Measurements from ENCODE around the gene CHST8. TPM values are rescaled to one million over a fixed set of nuclear protein-coding genes. Genes with fewer than 3 reads are reported as not detected.

Gene CHST8
- total RNA-seq, 4 donors from 2014 or later: not detected

DNA sequence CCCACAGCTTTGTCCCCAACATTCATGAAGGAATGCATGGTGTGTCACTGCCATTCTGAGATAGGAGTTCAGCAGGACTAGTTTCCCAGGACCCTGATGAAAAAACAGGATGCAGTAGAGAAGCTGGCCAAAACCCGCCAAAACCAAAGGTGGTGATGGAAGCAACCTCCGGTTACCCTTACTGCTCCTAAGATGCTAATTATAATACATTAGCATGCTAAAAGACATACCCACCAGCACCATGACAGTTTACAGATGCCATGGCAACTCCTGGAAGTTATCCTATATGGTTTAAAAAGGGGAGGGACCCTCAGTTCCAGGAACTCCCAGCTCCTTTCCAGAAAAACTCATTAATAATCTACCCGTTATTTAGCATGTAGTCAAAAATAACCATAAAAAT is 115.0 kb downstream of the CHST8 start:
- in situ Hi-C loops (cut with MboI; ENCODE audit: low pct_ligation_motif_present in 1 of 4, low pct_unique_long_range_greater_than_20kb in 1 of 4, low sequenced_read_pairs in 3 of 4) (no loop called here), intact Hi-C loops (cut with DNase I; ENCODE audit: low total_unique reads) (no loop called here)
- 56% methylated on average over 3 of the region's 3 CpGs; no CpG with 5 or more reads in 1 of the 2 donors for WGBS, 2 donors (ENCODE audit: low coverage in 1 of 2)

GRCh38 chr19:33737681-33738371 is 116.1 kb downstream of the CHST8 start:
- Histone ChIP-seq H3K36me3 (no peaks in the 10 kb centered on the region), H3K27ac (no peak overlapping the region), H3K4me1 (no peaks in the 10 kb centered on the region), H3K4me3 (no peak overlapping the region), H3K27me3 (no peaks in the 10 kb centered on the region), H3K9me3 (no peaks in the 10 kb centered on the region)
- WGBS, 2 donors (ENCODE audit: low coverage in 1 of 2): 20 to 46% methylated on average over 1 to 4 of the region's 4 CpGs
- no peak for TF ChIP-seq POLR2A (IDR thresholded peaks at IDR 0.05)
- TF ChIP-seq, protein P1, sequence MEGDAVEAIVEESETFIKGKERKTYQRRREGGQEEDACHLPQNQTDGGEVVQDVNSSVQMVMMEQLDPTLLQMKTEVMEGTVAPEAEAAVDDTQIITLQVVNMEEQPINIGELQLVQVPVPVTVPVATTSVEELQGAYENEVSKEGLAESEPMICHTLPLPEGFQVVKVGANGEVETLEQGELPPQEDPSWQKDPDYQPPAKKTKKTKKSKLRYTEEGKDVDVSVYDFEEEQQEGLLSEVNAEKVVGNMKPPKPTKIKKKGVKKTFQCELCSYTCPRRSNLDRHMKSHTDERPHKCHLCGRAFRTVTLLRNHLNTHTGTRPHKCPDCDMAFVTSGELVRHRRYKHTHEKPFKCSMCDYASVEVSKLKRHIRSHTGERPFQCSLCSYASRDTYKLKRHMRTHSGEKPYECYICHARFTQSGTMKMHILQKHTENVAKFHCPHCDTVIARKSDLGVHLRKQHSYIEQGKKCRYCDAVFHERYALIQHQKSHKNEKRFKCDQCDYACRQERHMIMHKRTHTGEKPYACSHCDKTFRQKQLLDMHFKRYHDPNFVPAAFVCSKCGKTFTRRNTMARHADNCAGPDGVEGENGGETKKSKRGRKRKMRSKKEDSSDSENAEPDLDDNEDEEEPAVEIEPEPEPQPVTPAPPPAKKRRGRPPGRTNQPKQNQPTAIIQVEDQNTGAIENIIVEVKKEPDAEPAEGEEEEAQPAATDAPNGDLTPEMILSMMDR (IDR thresholded peaks at IDR 0.05): no peak
- no peak for TF ChIP-seq EP300 (IDR thresholded peaks at IDR 0.05; ENCODE audit: low read depth)
- TF ChIP-seq POLR2AphosphoS5 (IDR thresholded peaks at IDR 0.05): no peak
- no peak for DNase-seq
- in situ Hi-C loops (cut with MboI; ENCODE audit: low pct_ligation_motif_present in 1 of 4, low pct_unique_long_range_greater_than_20kb in 1 of 4, low sequenced_read_pairs in 3 of 4) (no loop called here), intact Hi-C loops (cut with DNase I; ENCODE audit: low total_unique reads) (no loop called here)

More for the DNA sequence above, 115.0 kb downstream of the CHST8 start:
- DNase-seq: no peak
- Histone ChIP-seq H3K27me3 (no peaks in the 10 kb centered on the region), H3K4me1 (no peaks in the 10 kb centered on the region), H3K4me3 (no peak overlapping the region), H3K9me3 (no peaks in the 10 kb centered on the region), H3K36me3 (no peaks in the 10 kb centered on the region), H3K27ac (no peak overlapping the region)
- TF ChIP-seq POLR2AphosphoS5 (IDR thresholded peaks at IDR 0.05) (no peak), EP300 (IDR thresholded peaks at IDR 0.05; ENCODE audit: low read depth) (no peak), POLR2A (IDR thresholded peaks at IDR 0.05) (no peak)
- TF ChIP-seq, protein P1 (IDR thresholded peaks at IDR 0.05): no peak

DNA sequence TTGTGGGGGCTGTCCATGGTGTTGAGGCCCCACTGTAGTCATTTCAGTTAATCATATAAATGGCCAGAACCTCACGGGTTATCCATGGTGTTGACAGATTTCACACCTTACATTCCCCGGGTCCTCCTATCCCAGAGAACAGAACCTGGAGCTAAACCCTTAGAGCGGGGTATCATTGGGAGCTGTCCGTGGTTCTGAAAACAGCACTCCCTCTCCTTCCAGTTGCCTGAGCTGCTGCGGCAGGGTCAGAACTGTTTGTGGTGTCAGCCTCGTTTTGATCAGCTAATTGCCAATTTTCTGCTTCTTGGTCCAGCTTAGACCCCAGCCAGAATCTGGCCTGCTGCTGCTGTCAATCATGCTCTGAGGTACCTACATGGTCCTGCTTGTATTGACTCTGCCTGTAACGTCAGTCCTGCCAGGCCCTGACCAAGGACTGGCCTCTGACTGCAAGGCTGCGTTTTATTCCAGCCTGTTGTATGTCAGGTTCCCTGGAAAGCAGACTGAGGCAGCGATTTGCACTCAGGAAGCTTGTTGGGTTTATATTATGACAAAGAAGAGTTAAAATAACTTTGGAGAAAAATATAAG is 119.2 kb downstream of the CHST8 start:
- intact Hi-C loops (cut with DNase I; ENCODE audit: low total_unique reads) (no loop called here), in situ Hi-C loops (cut with MboI; ENCODE audit: low pct_ligation_motif_present in 1 of 4, low pct_unique_long_range_greater_than_20kb in 1 of 4, low sequenced_read_pairs in 3 of 4) (no loop called here)
- no peak overlapping the region for H3K4me3 ChIP-seq
- no peaks in the 10 kb centered on the region for H3K4me1 ChIP-seq
- H3K27me3 ChIP-seq: no peaks in the 10 kb centered on the region
- H3K27ac ChIP-seq: no peak overlapping the region
- no peaks in the 10 kb centered on the region for H3K36me3 ChIP-seq
- 25 to 33% methylated on average over 1 to 9 of the region's 9 CpGs for WGBS, 2 donors (ENCODE audit: low coverage in 1 of 2)
- no peak for DNase-seq
- no peak for TF ChIP-seq POLR2AphosphoS5 (IDR thresholded peaks at IDR 0.05)
- TF ChIP-seq EP300 (IDR thresholded peaks at IDR 0.05; ENCODE audit: low read depth): no peak
- TF ChIP-seq, protein P1 (IDR thresholded peaks at IDR 0.05): no peak
- H3K9me3 ChIP-seq: no peaks in the 10 kb centered on the region

- 56 to 85% methylated on average over 3 to 6 of the region's 6 CpGs for WGBS, 2 donors (ENCODE audit: low coverage in 1 of 2)
- intact Hi-C loops (cut with DNase I; ENCODE audit: low total_unique reads): no loop called here
- H3K36me3 ChIP-seq: no peaks in the 10 kb centered on the region
These were observed 123.5 kb downstream of the CHST8 start for GRCh38 chr19:33745297-33745696.

More at GRCh38 chr19:33745297-33745696, 123.5 kb downstream of the CHST8 start:
- in situ Hi-C loops (cut with MboI; ENCODE audit: low pct_ligation_motif_present in 1 of 4, low pct_unique_long_range_greater_than_20kb in 1 of 4, low sequenced_read_pairs in 3 of 4): no loop called here
- Histone ChIP-seq H3K9me3 (no peaks in the 10 kb centered on the region), H3K27me3 (no peaks in the 10 kb centered on the region), H3K4me3 (no peak overlapping the region), H3K4me1 (no peaks in the 10 kb centered on the region), H3K27ac (no peak overlapping the region)
- TF ChIP-seq, protein P1 (IDR thresholded peaks at IDR 0.05): no peak
- TF ChIP-seq POLR2AphosphoS5 (IDR thresholded peaks at IDR 0.05) (no peak), EP300 (IDR thresholded peaks at IDR 0.05; ENCODE audit: low read depth) (no peak), POLR2A (IDR thresholded peaks at IDR 0.05) (no peak)
- no peak for DNase-seq
